Aorta (tissue), 5 donors: ENCODE measurements around the gene DNAH2. TPM values are rescaled to one million over a fixed set of nuclear protein-coding genes. Genes with fewer than 3 reads are reported as not detected.

Source experiments
- ATAC-seq: fragments of 200-7000 bp; cut with Tn5 transposase; one replicate; pipeline ENCODE4 v1.9.1; 2022; ENCODE audit warnings: moderate library complexity; ENCODE audit not compliant: low FRiP score
- DNase-seq, 2 donors: peaks; one replicate each; pipeline ENCODE4 v3.0.0-alpha.2; 2020
- H3K27ac ChIP-seq, 2 donors: one replicate each; pipeline ENCODE4 v1.5.1; 2013; ENCODE audit warnings: low read length in 2 of 2, mild to moderate bottlenecking in 2 of 2, moderate library complexity in 2 of 2, control low read depth in 1 of 2, inconsistent platforms in 1 of 2, low read depth in 1 of 2
- H3K27me3 ChIP-seq, 2 donors: one replicate each; pipeline ENCODE4 v1.6.1; 2013; ENCODE audit warnings: control low read depth in 1 of 2, low read length in 1 of 2, mild to moderate bottlenecking in 1 of 2, moderate library complexity in 1 of 2; ENCODE audit not compliant: insufficient read depth in 2 of 2, control insufficient read depth in 1 of 2
- H3K36me3 ChIP-seq, 2 donors: one replicate each; pipeline ENCODE4 v1.6.1; 2013; ENCODE audit warnings: control low read depth in 1 of 2, low read length in 1 of 2, mild to moderate bottlenecking in 1 of 2; ENCODE audit not compliant: insufficient read depth in 2 of 2, control insufficient read depth in 1 of 2
- H3K4me1 ChIP-seq, 2 donors: one replicate each; pipeline ENCODE4 v1.6.1; 2013; ENCODE audit warnings: low read length in 2 of 2, control low read depth in 1 of 2, mild to moderate bottlenecking in 1 of 2, moderate library complexity in 1 of 2; ENCODE audit not compliant: insufficient read depth in 2 of 2, control insufficient read depth in 1 of 2
- H3K4me3 ChIP-seq, 2 donors: one replicate each; pipeline ENCODE4 v1.5.1; 2013; ENCODE audit warnings: low read length in 2 of 2, control low read depth in 1 of 2, mild to moderate bottlenecking in 1 of 2
- H3K9me3 ChIP-seq: one replicate; pipeline ENCODE4 v1.6.1; 2013; ENCODE audit warnings: mild to moderate bottlenecking, low read length; ENCODE audit not compliant: control insufficient read depth
- WGBS, 2 donors: extraction: QIAGEN DNeasy Blood & Tissue Kit; methylation state at CpG; one replicate each; pipeline ENCODE4 v1.1.7; 2013; 5-methylcytosine and 5-hydroxymethylcytosine counted together
- intact Hi-C, 2 donors: fragments of 100-400 bp; cut with DNase I; formaldehyde crosslinking; loops; one replicate each; pipeline versions ENCODE4 v1.14.2 to v1.15.0; 2022
- polyA plus RNA-seq, 2 donors: library from polyadenylated mRNA; stranded (reverse); fragments of 200-250 nt; gene quantifications; one replicate each; pipeline ENCODE4 v1.2.3, GENCODE V29; 2013
- total RNA-seq, 2 donors: library from RNA; stranded (reverse); fragmentation: NEBNext Ultra II Directional; extraction: Animal tissue kit (Norgen Biotek cat#: 25700); gene quantifications; one replicate each; pipeline ENCODE4 v1.2.1, GENCODE V29; 2021
- donor health status: healthy with polysubstance abuse.
- donor health status: Bipolar disorder and iron deficiency.
- donor health status: DM: no; HTN: no; CAD: no.
- donor health status: DM: no; HTN: no; CAD: no.
- donor health status: DM: yes; HTN: yes; CAD: no.

DNAH2 gene
- total and polyA plus RNA-seq, 4 donors = 0.08 to 1.6 (median 0.16) TPM; not detected in 1

DNA sequence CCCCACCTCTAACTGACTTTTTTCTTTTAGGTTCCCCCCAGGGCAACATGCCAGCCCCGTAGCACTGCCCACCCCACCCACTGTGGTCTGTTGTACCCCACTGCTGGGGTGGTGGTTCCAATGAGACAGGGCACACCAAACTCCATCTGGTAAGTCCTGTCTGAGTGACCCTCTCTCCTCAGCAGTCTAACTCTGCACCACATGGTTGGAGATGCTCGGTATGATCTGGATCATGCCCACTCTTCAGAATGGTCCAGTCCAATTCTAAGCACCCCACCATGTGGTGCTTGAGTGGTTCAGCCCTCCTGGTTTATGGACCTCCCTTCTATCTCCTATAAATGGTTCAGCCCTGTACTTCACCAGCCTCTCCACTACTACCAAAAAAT, 122.3 kb downstream of the DNAH2 start:
- Histone ChIP-seq H3K36me3 (no peaks in the 10 kb centered on the region), H3K27ac (no peak overlapping the region), H3K9me3 (no peaks in the 10 kb centered on the region), H3K4me3 (no peak overlapping the region), H3K27me3 (no peaks in the 10 kb centered on the region), H3K4me1 (no peaks in the 10 kb centered on the region)
- DNase-seq (peak in 1 of 2 donors; percentile 43), ATAC-seq (no peak)
- WGBS, 2 donors = 31 to 41% methylated on average over 2 of the region's 2 CpGs
- intact Hi-C loops = no loop called here

DNA sequence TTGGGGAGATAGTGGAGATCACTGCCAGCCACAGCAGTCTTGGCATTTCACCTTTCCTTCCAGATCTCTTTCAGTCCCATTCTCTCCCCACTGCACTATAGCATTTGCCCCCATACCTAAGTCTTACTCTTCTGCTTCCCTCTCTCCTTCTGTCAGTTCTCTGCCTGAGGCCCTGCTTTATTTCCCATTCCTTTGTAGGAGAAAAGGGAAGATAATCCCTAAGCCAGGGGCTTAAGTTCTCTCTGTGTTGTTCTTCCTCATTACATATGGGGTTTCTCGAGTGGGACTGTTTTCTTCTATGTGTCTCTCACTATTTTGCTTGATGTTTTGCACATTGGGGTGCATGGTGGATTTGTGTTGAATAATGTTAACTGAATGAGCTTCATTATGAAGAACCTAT, 122.9 kb downstream of the DNAH2 start:
- Histone ChIP-seq H3K4me3 (no peak overlapping the region), H3K27me3 (no peaks in the 10 kb centered on the region), H3K27ac (no peak overlapping the region), H3K36me3 (no peaks in the 10 kb centered on the region), H3K4me1 (no peaks in the 10 kb centered on the region), H3K9me3 (no peaks in the 10 kb centered on the region)
- intact Hi-C loops = no loop called here
- 51 to 64% methylated on average over 1 of the region's 1 CpG for WGBS, 2 donors
- no peak for DNase-seq
- ATAC-seq = no peak

DNA sequence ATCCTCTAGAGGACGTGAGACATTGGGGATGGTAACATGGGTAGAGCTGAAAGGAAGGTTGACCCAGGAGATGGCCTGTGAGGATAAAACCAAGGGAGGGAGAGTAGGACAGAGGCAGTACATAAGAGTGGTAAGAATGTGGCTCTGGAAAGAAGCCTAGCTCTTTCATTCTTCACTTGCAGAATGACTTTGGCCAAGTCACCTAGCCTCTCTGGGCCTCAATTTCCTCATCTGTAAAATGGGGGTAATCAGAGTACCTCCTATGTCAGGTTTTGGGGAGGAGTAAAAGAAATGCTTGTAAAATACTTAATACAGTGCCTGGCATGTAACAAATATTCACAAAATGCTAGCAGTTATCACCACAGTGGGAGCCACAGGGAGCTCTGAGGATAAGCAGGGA, 123.3 kb downstream of the DNAH2 start:
- intact Hi-C loops = no loop called here
- Histone ChIP-seq H3K4me3 (no peak overlapping the region), H3K27me3 (no peaks in the 10 kb centered on the region), H3K36me3 (no peaks in the 10 kb centered on the region), H3K9me3 (no peaks in the 10 kb centered on the region), H3K4me1 (no peaks in the 10 kb centered on the region), H3K27ac (peak overlapping the region in 1 of 2 donors; percentile 91)
- WGBS, 2 donors = 52 to 77% methylated on average over 1 of the region's 1 CpG
- DNase-seq = no peak
- no peak for ATAC-seq

DNA sequence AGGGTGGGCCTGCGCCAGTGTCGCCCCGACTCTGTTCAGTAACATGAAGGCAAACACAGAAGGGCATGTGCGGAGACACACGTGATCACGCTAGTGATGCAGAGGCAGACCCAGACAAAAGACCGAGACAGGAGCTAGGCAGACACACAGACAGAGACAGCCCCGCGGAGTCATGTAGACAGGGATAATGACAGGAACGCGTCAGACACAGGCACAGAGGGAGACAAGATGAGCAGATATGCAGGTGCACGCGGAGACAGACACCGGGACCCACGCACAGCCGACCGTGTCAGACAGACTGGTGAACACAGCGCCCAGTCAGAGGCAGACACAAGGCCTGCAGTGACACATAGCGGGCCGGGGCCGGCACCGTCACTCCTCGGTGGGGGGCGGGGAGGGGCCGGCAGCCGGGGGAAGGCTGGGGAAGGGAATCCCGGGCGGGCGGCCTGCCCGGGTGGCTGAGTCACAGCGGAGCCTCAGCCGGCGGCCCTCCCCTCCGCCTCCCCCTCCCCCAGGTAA, 123.9 kb downstream of the DNAH2 start:
- ATAC-seq (peak; percentile 87), DNase-seq (peak; percentile 94 to 98)
- Histone ChIP-seq H3K4me3 (peak overlapping the region; percentile 45 to 88), H3K36me3 (no peaks in the 10 kb centered on the region), H3K4me1 (no peaks in the 10 kb centered on the region), H3K9me3 (no peaks in the 10 kb centered on the region), H3K27ac (peak overlapping the region in 1 of 2 donors; percentile 95), H3K27me3 (no peaks in the 10 kb centered on the region)
- intact Hi-C loops = no loop called here
- WGBS, 2 donors = 1 to 3% methylated on average over 26 to 34 of the region's 34 CpGs

DNA sequence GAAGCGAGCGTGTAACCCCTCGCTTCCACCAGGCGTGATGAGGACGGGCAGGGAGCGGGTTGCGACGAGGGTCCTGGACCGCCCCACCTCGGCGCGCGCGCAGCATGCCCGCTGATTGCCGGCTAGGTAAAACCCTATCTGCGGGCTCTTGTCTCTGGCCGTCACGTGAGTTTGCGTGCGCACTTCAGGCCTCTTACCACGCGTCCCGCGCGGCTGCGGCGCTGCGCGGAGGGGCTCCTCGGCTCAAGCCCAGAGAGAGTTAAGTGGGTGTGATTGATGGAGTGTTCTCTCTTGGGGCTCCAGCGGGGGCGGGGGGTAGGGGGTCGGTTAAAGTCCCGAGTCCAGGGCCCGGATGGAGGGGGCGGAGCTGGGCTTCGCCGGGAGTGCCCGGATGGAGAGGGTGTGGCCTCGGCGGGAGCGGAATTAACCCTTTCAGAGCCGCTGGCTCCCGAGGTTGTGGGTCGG, 124.4 kb downstream of the DNAH2 start:
- no peaks in the 10 kb centered on the region for H3K27me3 ChIP-seq
- H3K36me3 ChIP-seq = peaks cover 0 to 2% of the 10 kb centered on the region in 2 donors
- no peaks in the 10 kb centered on the region for H3K4me1 ChIP-seq
- intact Hi-C loops = no loop called here
- 0% methylated on average over 46 of the region's 46 CpGs for WGBS, 2 donors
- ATAC-seq (peak; percentile 87), DNase-seq (peak; percentile 92 to 97)
- no peaks in the 10 kb centered on the region for H3K9me3 ChIP-seq
- peak overlapping the region; percentile 51 to 95 for H3K27ac ChIP-seq
- peak overlapping the region; percentile 45 to 88 for H3K4me3 ChIP-seq

DNA sequence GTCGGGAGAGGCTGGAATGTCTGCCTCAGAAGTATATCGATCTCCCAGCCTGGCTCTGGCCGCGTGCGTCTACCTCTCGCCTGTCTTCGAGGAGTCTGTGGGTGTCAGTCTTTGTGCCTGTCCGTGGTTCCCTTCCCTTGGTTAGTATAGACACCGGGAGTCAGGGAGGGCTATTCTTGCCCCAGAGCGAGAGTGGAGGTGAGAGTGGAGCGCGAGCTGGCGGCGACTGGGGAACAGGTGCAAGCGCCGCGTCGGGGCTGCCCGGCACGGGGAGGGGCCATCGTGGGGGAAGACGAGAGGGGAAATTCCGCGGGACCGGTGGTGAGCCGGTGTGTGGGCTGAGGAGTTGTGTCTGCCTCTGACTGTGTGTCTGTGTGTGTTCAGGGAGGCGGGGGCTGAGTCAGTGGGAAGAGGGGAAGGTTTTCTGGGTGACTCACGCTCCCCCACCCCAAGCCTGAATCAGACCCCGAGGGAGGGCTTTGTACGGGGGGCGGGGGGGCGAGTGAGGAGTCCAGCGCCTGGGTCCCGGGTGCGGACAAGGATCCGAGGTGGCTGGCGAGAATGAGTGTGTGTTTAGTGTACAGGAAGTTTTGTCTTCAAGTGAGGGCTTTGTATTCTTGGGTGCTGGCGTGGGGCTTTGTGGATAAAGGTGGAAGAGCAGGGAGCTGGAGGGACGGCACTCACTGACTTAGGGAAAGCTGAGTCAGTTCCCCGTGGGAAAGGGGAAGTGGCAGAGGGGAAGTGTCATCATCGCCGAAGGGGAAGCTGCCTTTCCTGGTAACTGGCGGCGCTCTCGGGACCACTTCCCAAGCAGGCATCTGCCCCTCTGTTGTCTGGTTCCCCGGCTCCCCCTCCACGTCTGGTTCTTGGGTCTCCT, 125.1 kb downstream of the DNAH2 start:
- Histone ChIP-seq H3K27me3 (no peaks in the 10 kb centered on the region), H3K27ac (peak overlapping the region; percentile 51 to 75), H3K4me3 (peak overlapping the region; percentile 12 to 45), H3K4me1 (no peaks in the 10 kb centered on the region), H3K9me3 (no peaks in the 10 kb centered on the region), H3K36me3 (peaks cover 0 to 2% of the 10 kb centered on the region in 2 donors)
- 0% methylated on average over 46 to 47 of the region's 47 CpGs for WGBS, 2 donors
- intact Hi-C loops = no loop called here
- DNase-seq (peak; percentile 90 to 95), ATAC-seq (peak; percentile 36)

DNA sequence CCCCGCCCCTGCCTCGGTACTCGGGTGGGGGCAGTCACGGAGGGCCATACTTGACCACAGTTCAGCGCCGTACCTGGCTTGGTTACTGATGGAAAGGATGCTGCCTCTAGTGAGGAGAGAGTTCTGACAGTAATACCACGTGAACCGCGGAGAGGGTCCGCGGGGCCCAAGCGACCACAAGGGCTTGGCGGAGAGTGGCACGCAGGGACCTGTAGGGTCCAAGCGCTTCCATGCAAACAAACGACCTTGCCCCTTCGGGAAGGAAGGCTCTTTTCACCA, 125.7 kb downstream of the DNAH2 start:
- H3K9me3 ChIP-seq = no peaks in the 10 kb centered on the region
- no peaks in the 10 kb centered on the region for H3K27me3 ChIP-seq
- no peaks in the 10 kb centered on the region for H3K4me1 ChIP-seq
- DNase-seq (no peak), ATAC-seq (no peak)
- WGBS, 2 donors = 0% methylated on average over 16 to 17 of the region's 17 CpGs
- peak overlapping the region; percentile 12 to 45 for H3K4me3 ChIP-seq
- H3K27ac ChIP-seq = peak overlapping the region; percentile 37 to 75
- H3K36me3 ChIP-seq = peaks cover 0 to 2% of the 10 kb centered on the region in 2 donors
- intact Hi-C loops = no loop called here

DNA sequence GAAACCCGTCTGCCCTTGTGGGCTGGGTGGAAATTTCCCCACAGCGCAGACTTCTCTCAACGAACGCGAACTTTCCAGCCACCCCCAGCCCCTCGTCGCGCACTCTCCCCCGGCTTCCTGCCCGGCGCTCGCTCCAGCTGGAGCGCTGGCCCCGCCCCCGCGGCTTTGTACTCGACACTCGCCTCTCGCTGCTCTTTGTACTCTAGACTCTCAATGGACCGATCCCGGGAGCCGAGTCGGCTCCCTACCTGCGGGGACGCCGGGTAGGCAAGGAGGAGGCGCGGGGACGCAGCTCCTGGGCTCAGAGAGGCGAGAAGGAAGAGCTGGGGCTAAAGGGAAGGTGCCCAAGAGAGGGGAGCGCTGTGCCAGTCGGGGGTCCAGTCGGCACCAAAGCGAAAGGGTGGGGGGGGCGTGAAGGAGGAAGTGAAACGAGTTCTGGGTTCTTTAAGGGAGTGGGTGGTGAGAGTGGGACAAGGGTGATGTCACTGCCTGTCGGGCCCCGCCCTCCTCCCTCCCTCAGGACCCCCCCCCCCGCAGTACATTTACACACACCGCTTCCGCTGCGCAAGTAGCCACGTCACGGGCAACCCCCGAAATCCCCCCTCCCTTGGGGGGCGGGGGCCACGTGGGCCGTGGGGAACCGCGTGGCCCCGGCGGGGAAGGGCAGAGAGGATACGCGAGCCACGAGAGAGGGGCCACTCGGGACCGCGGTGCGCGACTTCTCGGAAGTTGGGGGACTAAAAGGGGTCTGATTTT, 126.2 kb downstream of the DNAH2 start:
- intact Hi-C loops = no loop called here
- no peaks in the 10 kb centered on the region for H3K27me3 ChIP-seq
- peak overlapping the region; percentile 37 to 93 for H3K27ac ChIP-seq
- H3K4me1 ChIP-seq = no peaks in the 10 kb centered on the region
- DNase-seq = peak; percentile 89 to 94
- WGBS, 2 donors = 0 to 1% methylated on average over 55 to 61 of the region's 61 CpGs
- no peaks in the 10 kb centered on the region for H3K9me3 ChIP-seq
- ATAC-seq = peak; percentile 45
- peaks cover 0 to 2% of the 10 kb centered on the region in 2 donors for H3K36me3 ChIP-seq
- H3K4me3 ChIP-seq = peak overlapping the region; percentile 12 to 45
